HK-2 (cell line): ENCODE measurements around the gene TMCO4.
"Not testable (repeated sequence)": the region's sequence is repeated elsewhere in the genome, so short reads cannot be mapped to it uniquely, and the experiment has no call there.

Source experiments
- DNase-seq: peaks from one replicate; pipeline ENCODE4 v3.0.0-alpha.2; 2018; ENCODE audit not compliant: unreplicated experiment

TMCO4 gene

GRCh38 chr1:19656134-19656779, 143.5 kb downstream of the TMCO4 start:
- DNase-seq = no peak

DNA sequence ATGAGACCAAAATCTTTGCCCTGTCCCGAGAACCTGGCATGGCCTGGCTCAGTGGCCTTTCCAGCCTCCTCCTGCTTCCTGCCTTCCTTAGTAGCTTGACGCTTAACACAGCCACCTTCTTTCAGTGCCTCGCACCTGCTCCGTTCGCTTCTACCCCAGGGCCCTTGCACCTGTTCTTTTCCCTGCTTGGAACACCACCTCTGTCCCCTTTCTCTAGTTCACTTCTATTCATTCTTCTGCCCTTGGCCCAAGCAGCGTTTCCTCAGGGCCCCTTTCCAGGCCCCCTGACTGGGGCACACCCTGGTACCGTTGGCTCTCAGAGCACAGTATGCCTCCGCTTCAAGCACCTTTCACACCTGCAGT, 144.0 kb downstream of the TMCO4 start:
- DNase-seq = no peak

DNA sequence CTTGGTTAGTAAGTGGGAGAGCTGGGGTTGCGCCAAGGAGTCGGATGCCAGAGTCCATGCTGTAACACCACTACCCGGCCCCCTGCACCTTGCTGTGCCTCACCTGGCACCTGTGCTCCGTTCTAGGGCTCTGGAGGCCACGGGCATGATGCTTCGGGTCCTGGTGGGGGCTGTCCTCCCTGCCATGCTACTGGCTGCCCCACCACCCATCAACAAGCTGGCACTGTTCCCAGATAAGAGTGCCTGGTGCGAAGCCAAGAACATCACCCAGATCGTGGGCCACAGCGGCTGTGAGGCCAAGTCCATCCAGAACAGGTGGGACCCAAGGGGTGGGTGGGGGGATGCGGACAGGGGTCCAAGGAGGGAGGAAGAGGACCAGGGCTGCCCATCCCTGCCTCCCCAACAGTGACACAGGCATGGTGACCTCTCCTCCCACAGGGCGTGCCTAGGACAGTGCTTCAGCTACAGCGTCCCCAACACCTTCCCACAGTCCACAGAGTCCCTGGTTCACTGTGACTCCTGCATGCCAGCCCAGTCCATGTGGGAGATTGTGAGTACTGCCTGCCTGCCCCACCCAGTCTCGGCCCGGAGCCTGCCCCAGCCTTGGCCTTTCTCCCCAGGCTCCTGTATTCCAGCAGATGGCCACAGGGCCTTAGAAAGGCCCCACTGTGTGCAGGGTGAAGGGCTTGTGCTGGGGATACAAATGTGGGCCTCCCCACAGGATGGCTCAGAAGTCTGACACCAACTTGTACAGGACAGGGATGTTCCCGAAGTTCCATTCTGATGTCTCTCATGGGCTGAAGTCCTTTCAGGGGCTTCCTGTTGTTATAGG, 144.6 kb downstream of the TMCO4 start:
- no peak for DNase-seq

DNA sequence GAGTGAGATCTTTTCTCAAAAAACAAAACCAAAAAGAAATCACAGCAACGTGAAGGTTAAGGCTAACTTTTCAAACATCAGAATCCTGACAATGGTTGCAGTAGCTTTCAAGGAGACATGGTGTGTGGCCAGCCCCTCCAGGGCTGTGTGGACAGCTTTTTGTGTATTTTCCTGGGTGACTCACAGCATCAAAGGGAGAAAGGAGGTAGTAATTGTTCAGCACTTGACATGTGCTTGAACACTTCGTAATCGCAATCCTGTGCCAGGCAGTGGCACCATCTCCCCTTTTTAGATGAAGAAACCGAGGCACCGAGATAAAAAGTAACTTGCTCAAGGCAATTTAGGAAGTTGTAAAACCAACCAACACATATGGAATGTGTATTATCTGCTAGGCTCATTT, 145.3 kb downstream of the TMCO4 start:
- no peak for DNase-seq

- no peak for DNase-seq
Measured at GRCh38 chr1:19651141-19651737, 148.5 kb downstream of the TMCO4 start.

DNA sequence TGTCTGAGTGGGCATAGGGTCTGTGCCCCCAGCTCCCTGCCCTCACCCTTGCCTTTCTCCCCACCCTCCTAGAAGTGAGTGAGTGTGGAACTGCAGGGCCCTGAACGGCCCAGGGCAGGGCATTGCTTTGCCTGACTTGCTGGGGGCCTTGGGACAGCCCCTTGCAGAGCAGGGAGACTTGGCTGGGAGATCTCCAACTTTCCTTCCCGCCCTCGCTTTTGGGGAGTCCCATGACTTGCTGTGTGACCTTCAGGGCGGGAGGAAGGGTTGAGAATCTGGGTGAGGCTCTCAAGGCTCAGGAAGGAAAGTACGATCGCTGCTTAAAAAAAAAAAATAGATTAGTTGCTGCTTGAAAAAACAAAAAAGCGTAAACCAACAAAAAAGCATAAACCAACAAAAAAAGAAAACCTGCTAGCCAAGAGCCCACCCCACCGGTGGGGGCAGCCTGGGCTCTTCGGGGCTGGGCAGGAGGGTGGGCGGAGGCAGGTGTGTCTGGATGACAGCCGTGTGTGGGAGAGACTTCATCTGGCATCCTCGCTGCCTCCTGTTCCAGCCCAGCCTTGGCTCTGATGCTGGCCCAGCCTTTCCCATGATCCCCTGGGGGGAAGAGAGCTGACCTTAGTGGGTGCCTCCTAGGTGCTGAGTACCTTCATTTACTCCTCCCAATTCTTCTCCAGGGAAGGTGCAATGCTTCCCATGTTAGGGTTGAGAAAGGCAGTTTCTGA, 149.1 kb downstream of the TMCO4 start:
- DNase-seq = no peak

DNA sequence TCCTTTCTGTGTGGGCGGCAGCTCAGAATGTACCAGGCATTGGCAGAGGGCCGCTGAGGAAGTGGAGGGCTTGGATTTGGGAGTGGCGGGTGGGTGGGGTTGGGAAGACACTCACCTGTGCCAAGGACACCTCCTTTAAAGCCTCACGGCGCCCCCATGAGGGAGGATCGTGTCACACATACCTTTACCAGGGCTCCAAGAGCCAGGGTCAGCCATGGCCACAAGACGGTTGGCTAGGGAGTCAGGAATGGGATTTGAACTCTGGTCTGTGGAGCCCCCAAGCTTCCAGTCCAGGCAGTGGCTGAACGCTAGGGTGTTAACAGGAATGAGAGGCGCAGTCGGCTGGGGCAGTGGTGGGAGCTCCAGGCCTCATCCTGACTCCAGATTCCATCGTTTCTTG, 151.0 kb downstream of the TMCO4 start:
- DNase-seq = no peak

GRCh38 chr1:19648239-19648638, 151.5 kb downstream of the TMCO4 start:
- DNase-seq = no peak

DNA sequence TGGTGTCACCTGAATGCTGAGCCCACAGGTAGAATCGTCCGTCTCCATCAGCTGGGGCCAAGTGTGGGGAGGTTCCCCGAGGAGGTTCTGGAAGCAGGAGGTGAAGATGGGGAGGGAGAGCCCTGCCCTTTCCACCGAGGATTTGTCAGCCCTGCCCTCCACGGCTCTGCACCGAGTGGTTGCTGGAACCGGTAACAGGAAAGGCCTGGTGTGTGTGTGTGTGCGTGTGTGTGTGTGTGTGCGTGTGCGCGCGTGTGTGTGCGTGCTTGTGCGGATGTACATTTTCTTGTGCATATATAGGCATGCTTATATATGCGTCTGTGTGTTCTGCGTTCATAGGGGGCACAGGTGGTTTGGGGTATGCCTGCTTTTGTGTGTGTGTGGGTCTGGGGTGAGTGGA, 152.1 kb downstream of the TMCO4 start:
- no peak for DNase-seq

DNA sequence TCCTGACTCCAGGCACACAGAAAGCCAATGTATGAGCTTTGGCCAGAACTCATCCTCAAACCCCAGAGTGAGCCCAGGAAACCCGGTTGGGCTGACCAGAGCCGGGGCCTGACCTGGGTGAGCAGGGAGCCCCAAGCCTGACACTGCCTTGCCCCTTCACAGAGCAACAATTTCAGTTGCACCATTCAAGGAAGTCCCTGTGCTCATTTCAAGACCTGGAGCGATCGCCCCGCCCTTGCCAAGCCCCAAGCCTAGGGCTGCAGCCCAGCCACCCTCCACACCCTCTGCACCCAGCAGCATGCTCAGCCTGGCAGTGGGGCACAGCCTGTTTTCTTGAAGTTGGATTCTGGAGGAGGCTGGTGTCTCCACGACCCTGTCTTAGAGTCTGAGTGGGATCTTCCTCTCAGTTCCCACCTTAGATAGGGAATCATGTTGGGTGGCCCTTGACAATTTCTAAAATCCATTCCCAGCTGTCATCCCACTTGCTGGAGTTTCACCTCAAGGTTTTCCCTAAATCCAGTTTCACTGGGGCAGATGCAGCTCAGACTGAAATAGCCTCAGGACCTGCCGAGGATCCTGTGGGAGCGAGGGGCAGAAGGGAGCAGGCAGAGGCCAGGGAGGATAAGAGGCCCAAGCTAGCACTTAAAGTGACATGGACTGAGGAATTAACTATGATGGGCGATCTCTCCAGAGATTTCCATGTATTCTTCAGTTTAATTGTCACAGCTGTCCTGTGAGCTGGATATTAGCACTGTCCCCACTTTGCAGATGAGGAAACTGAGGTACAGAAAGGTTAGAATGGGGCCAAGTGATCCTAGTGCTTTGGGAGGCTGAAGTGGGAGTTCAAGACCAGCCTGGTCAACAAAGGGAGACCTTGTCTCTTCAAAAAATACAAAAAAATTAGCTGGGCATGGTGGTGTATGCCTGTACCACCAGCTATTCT, 153.1 kb downstream of the TMCO4 start:
- no peak for DNase-seq

DNA sequence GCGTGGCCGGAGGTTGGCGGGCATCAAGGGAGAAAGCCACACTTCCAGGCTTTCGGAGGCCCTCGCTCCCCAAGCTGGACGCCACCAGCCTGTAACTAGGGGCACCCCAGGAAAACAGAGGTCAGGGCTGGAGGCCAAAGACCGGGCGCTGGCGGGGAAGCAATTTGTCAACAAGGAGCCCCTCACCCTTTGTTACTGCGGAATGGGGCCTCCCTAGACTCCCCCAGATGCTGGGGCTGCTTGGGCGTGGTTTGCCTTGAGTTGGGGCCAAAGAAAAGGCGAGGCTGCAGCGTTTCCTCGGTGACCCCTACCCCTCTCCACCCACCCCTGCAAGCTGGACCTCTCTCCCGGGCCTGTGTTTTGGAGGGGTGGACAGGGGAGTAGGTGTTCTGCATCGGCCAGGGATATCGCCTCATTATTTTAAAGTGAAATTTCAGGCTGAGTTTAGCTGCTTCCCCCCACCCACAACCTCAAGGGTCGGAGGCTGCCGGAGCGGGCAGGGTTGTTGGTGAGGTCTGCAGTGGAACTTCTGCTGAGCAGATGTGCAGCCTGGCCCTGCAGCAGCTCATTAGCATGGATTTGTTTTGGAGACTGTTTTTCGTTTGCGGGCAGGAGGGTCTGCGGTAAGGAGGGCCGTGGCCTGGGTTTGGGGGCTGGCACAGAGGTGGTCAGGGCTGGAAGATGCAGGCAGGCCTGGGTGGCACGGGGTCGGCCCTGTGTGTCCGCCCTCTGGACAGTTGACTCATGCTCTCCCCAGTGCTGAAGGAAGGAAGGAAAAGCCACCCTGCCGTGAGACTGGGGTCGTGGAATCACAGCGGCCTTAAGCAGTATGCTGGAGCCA, 154.1 kb downstream of the TMCO4 start:
- DNase-seq = no peak

DNA sequence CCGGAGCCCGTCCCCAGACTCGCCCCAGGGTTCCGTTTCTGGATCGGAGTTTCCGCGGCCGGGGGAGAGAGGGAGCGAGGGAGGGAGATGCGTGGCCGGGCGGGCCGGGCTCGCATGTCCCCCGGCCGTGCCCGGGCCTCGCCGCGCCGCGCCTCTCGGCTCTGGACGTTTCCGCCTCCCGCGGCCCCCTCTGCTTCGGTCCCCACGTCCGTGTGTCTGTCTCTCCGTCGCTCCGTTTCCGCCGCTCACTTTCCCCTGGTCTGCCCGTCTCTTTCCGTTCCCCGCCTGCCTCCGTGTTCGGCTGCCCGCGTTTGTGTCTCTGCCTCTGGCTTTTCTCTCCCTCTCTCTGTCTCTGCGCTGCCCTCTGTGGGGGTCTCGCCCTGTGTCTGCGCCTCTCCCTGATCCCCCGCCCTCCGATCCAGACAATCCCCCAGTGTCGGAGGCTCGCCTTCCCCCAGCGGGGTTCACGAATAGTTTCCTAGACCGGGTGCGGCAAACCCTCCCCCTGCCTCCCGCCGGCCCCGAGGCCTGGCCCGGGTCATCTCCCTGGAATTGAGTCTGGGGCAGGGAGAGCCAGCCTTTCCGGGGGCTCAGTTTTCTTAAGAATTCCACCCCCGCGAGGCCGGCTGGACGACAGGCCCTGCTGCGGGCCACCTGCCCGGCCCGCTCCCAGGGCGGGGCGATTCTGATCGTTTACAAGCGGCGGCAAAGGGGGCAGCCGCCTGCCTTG, 154.9 kb downstream of the TMCO4 start:
- peak; percentile 53 for DNase-seq

DNA sequence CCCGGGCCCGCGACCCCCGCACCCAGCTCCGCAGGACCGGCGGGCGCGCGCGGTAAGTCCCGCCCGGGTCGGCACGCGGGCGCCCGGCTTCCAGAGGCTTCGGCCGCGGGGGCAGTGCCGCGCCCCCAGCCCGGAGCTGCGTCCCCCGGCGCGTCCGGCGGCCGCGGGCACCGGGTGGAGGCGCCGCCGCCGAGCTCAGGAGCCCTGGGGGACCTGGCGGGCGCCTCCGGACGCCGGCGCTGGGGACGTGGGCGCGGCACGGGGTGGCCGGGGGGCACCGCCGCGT, 155.4 kb downstream of the TMCO4 start:
- no peak for DNase-seq

- DNase-seq = peak; percentile 61
Measured at GRCh38 chr1:19643602-19644394, 155.9 kb downstream of the TMCO4 start, which contains the start of gene NBL1. NBL1 (plus strand) TSS chr1:19644311; CDS start chr1:19655031, 10,720 bp downstream.

- DNase-seq = peak; percentile 72
Measured at GRCh38 chr1:19643121-19643520, 156.6 kb downstream of the TMCO4 start.

DNA sequence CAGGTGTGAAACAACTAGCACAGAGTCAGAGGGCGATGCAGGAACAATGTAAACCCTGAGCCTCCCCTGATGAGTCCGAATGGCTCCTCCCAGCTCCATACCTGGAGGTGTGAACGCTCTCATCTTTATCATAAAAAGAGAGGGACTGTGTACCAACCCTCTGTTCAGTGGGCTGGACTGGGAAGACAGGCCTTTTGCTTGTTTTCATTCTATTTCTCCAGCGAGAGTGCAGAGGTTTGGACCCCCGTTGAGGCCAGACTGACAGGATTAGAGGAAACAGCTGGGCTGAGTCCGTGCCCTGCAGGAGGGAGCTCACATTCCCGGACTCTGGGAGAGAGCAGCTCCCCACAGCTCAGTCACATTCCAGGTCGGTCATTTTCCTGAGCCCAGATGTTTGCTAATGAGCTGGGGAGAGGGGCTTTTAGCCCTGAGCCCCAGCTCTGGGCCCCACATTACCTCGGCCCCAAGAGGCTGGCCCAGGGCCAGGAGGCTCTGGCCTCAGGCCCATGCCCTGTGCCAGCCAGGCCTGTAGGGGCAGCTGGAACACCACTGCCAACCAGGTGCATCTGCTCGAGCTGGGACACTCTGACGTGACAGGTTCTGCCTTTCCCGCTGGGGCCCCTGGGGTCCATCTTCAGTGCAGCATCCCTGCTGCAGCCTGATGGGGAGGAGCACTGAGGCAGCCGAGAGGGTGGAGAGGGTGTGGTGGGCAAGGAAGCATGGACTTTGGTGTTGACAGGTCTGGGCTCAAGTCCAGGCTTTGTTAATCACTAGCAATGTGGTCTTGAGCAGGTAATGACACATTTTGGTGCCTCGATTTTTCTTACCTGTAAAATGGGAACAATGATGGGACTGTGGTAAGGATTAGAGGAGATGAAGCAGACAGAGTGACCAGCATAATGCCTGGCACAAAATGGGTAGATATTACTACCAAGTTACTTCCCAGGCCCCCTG, 159.1 kb downstream of the TMCO4 start:
- peak; percentile 40 for DNase-seq

GRCh38 chr1:19639999-19640362, 159.7 kb downstream of the TMCO4 start:
- no peak for DNase-seq

DNA sequence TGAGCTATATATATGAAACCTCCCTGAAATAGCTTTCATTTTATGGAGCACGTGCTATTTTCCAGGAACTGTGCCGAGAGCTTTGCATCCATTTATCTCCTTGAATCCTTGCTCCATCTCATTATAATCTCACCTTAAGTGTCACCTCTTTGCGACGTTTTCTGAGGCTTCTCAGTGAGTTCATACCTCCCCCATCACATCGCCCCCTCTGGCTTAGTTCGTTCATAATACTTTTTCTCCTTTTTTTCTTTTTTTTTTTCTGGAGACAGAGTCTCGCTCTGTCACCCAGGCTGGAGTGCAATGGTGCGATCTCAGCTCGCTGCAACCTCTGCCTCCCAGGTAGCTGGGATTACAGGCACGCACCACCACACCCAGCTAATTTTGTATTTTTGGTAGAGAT, 160.5 kb downstream of the TMCO4 start:
- DNase-seq = not testable (repeated sequence)
